K562 (cell line): Measurements from ENCODE around the gene TSC22D2. TPM values are rescaled to one million over a fixed set of nuclear protein-coding genes. Genes with fewer than 3 reads are reported as not detected.

Source experiments
- ETV5 ChIP-seq: sonication (generic); formaldehyde crosslinking; IDR thresholded peaks from 2 replicates; pipeline ENCODE4 v1.4.0; 2020; ENCODE audit warnings: low read depth, mild to moderate bottlenecking, missing genetic modification reagents
- HMGN3 ChIP-seq: IDR thresholded peaks from 2 replicates; pipeline ENCODE4 v1.6.1; 2011; ENCODE audit warnings: borderline replicate concordance, low read depth, mild to moderate bottlenecking, mixed read lengths, low read length; ENCODE audit not compliant: insufficient read length; ENCODE audit errors: extremely low read depth
- HNRNPLL ChIP-seq: fragments of 200-400 bp; formaldehyde crosslinking; IDR thresholded peaks from 2 replicates; pipeline ENCODE4 v1.6.1; 2017; ENCODE audit warnings: low read length, low read depth, mild to moderate bottlenecking; ENCODE audit not compliant: poor library complexity, severe bottlenecking
- NFE2 ChIP-seq: IDR thresholded peaks from 2 replicates; pipeline ENCODE4 v1.6.1; 2014; ENCODE audit warnings: antibody characterized with exemption, low read depth
- NONO ChIP-seq, 2 experiments: fragments of 200-400 bp in 1 of 2; fragments of 450-650 bp in 1 of 2; formaldehyde crosslinking in 1 of 2; IDR thresholded peaks; 2 replicates each; pipeline ENCODE4 v1.6.1; 2017; ENCODE audit warnings: low read depth in 2 of 2, mild to moderate bottlenecking in 2 of 2, moderate library complexity in 2 of 2, low read length in 1 of 2
- RBM22 ChIP-seq: fragments of 200-400 bp; formaldehyde crosslinking; IDR thresholded peaks from 2 replicates; pipeline ENCODE4 v1.6.1; 2018; ENCODE audit warnings: low read length, low read depth; ENCODE audit not compliant: poor library complexity, severe bottlenecking
- SIN3A ChIP-seq, 2 experiments: fragments of 150-350 bp in 1 of 2; IDR thresholded peaks; 2 replicates each; pipeline ENCODE4 v1.6.1; 2011 to 2016; ENCODE audit warnings: borderline replicate concordance in 2 of 2, low read depth in 2 of 2, low read length in 2 of 2, mild to moderate bottlenecking in 2 of 2, moderate library complexity in 2 of 2; ENCODE audit not compliant: control insufficient read depth in 1 of 2
- polyA plus RNA-seq, 8 experiments: library from polyadenylated mRNA; depleted of rRNA in 4 of 8; stranded (reverse) in 5 of 8; unstranded in 3 of 8; fragments of >200 nt; fragmentation: Nextera tagmentation in 2 of 8; fragmentation: Illumina TruSeq in 1 of 8; extraction: Ambion mirVana in 2 of 8; extraction: Trizol in 1 of 8; gene quantifications; 2 replicates each; pipeline versions ENCODE4 v1.2.1 to v1.2.3, GENCODE V29; 2011 to 2014; ENCODE audit warnings: inconsistent platforms in 1 of 8, missing spikeins in 1 of 8
- total RNA-seq, 7 experiments: library from RNA; depleted of rRNA in 6 of 7; stranded (reverse); fragments of >200 nt in 6 of 7; fragmentation: Illumina TruSeq in 2 of 7; extraction: Trizol in 2 of 7; gene quantifications; 2 replicates each; pipeline versions ENCODE4 v1.2.1 to v1.2.3, GENCODE V29; 2011 to 2021; ENCODE audit warnings: low replicate concordance in 1 of 7
- TF ChIP-seq, protein P1 (sequence below), 2 experiments: IDR thresholded peaks; 2 replicates each; pipeline ENCODE4 v1.6.1; 2011; ENCODE audit warnings: borderline replicate concordance in 1 of 2, control low read depth in 1 of 2, low read depth in 1 of 2, low read length in 1 of 2, mild to moderate bottlenecking in 1 of 2, mixed read lengths in 1 of 2, moderate library complexity in 1 of 2; ENCODE audit not compliant: insufficient read depth in 1 of 2, insufficient read length in 1 of 2, poor library complexity in 1 of 2, severe bottlenecking in 1 of 2; ENCODE audit errors: extremely low read depth in 1 of 2
- TF ChIP-seq, protein P2 (sequence below): fragments of 250-450 bp; sonication (Bioruptor Pico); IDR thresholded peaks from 2 replicates; pipeline ENCODE4 v1.4.0; 2020; ENCODE audit warnings: mild to moderate bottlenecking
- TF ChIP-seq, protein P3 (sequence below), 2 experiments: fragments of 250-450 bp in 1 of 2; fragments of 450-650 bp in 1 of 2; sonication (Bioruptor Pico) in 1 of 2; IDR thresholded peaks; 2 replicates each; pipeline versions ENCODE4 v1.6.1 to v1.8.0; 2016 to 2021; ENCODE audit warnings: mild to moderate bottlenecking in 2 of 2, moderate library complexity in 2 of 2, missing compliant biosample characterization in 1 of 2, missing genetic modification characterization in 1 of 2
- TF ChIP-seq, protein P4 (sequence below): fragments of 250-450 bp; sonication (Bioruptor Pico); IDR thresholded peaks from 2 replicates; pipeline ENCODE4 v1.8.0; 2022; ENCODE audit warnings: moderate library complexity, mild to moderate bottlenecking, inconsistent platforms
- TF ChIP-seq, protein P5 (sequence below), 2 experiments: fragments of 450-650 bp; IDR thresholded peaks; 2 replicates each; pipeline ENCODE4 v1.6.1; 2018; ENCODE audit warnings: mild to moderate bottlenecking in 2 of 2, low read depth in 1 of 2; ENCODE audit not compliant: partially characterized antibody in 2 of 2

Gene TSC22D2
- total and polyA plus RNA-seq, 9 of the 15 experiments (the other 6 are each of a cell fraction or from before 2014, with no cell fraction given): 5.5 to 44.0 (median 19.3) TPM

DNA sequence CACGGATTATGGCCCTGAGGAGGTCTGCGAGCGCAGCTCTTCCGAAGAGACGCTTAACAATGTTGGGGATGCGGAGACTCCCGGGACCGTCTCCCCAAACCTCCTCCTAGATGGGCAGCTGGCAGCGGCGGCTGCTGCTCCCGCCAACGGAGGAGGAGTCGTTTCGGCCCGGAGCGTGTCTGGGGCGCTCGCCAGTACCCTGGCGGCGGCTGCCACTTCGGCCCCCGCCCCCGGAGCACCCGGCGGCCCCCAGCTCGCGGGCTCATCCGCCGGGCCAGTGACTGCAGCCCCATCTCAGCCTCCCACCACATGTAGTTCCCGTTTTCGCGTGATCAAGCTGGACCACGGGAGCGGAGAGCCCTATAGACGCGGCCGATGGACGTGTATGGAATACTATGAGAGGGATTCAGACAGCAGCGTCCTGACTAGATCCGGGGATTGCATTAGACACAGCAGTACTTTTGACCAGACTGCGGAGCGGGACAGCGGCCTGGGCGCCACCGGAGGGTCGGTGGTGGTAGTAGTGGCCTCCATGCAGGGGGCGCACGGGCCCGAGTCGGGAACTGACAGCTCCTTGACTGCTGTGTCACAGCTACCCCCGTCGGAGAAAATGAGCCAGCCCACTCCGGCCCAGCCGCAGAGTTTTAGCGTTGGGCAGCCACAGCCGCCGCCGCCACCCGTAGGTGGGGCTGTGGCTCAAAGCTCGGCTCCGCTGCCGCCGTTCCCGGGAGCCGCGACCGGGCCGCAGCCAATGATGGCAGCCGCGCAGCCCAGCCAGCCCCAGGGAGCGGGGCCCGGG lies 1.6 kb downstream of the TSC22D2 start (continued):
- TF ChIP-seq, protein P1, sequence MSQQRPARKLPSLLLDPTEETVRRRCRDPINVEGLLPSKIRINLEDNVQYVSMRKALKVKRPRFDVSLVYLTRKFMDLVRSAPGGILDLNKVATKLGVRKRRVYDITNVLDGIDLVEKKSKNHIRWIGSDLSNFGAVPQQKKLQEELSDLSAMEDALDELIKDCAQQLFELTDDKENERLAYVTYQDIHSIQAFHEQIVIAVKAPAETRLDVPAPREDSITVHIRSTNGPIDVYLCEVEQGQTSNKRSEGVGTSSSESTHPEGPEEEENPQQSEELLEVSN (IDR thresholded peaks at IDR 0.05; ENCODE audit: borderline replicate concordance in 1 of 2, extremely low read depth in 1 of 2, insufficient read depth in 1 of 2, insufficient read length in 1 of 2, low read depth in 1 of 2, low read length in 1 of 2, poor library complexity in 1 of 2, severe bottlenecking in 1 of 2): peak in 1 of 2 experiments; percentile 6
- TF ChIP-seq RBM22 (peak; percentile 30), HMGN3 (peak; percentile 70), NONO (IDR thresholded peaks at IDR 0.05; ENCODE audit: low read depth in 2 of 2, low read length in 1 of 2) (peak; percentile 71 to 72; a peak in 3 of 4 replicates), HNRNPLL (peak; percentile 81), ETV5 (CRISPR knock-in tag) (no peak), NFE2 (peak; percentile 82), SIN3A (IDR thresholded peaks at IDR 0.05; ENCODE audit: borderline replicate concordance in 2 of 2, control insufficient read depth in 1 of 2, low read depth in 2 of 2, low read length in 2 of 2) (peak; percentile 11 to 45; a peak in 2 of 4 replicates)
- TF ChIP-seq, protein P2, sequence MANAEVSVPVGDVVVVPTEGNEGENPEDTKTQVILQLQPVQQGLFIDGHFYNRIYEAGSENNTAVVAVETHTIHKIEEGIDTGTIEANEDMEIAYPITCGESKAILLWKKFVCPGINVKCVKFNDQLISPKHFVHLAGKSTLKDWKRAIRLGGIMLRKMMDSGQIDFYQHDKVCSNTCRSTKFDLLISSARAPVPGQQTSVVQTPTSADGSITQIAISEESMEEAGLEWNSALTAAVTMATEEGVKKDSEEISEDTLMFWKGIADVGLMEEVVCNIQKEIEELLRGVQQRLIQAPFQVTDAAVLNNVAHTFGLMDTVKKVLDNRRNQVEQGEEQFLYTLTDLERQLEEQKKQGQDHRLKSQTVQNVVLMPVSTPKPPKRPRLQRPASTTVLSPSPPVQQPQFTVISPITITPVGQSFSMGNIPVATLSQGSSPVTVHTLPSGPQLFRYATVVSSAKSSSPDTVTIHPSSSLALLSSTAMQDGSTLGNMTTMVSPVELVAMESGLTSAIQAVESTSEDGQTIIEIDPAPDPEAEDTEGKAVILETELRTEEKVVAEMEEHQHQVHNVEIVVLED (CRISPR knock-in tag): no peak
- TF ChIP-seq, protein P3, sequence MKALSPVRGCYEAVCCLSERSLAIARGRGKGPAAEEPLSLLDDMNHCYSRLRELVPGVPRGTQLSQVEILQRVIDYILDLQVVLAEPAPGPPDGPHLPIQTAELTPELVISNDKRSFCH (CRISPR knock-in tag; IDR thresholded peaks at IDR 0.05): no peak
- TF ChIP-seq, protein P3 (tag; IDR thresholded peaks at IDR 0.05): peak; percentile 63; the same call in 1 of the 2 replicates
- TF ChIP-seq, protein P4, sequence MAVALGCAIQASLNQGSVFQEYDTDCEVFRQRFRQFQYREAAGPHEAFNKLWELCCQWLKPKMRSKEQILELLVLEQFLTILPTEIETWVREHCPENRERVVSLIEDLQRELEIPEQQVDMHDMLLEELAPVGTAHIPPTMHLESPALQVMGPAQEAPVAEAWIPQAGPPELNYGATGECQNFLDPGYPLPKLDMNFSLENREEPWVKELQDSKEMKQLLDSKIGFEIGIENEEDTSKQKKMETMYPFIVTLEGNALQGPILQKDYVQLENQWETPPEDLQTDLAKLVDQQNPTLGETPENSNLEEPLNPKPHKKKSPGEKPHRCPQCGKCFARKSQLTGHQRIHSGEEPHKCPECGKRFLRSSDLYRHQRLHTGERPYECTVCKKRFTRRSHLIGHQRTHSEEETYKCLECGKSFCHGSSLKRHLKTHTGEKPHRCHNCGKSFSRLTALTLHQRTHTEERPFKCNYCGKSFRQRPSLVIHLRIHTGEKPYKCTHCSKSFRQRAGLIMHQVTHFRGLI (CRISPR knock-in tag): no peak
- TF ChIP-seq, protein P5, sequence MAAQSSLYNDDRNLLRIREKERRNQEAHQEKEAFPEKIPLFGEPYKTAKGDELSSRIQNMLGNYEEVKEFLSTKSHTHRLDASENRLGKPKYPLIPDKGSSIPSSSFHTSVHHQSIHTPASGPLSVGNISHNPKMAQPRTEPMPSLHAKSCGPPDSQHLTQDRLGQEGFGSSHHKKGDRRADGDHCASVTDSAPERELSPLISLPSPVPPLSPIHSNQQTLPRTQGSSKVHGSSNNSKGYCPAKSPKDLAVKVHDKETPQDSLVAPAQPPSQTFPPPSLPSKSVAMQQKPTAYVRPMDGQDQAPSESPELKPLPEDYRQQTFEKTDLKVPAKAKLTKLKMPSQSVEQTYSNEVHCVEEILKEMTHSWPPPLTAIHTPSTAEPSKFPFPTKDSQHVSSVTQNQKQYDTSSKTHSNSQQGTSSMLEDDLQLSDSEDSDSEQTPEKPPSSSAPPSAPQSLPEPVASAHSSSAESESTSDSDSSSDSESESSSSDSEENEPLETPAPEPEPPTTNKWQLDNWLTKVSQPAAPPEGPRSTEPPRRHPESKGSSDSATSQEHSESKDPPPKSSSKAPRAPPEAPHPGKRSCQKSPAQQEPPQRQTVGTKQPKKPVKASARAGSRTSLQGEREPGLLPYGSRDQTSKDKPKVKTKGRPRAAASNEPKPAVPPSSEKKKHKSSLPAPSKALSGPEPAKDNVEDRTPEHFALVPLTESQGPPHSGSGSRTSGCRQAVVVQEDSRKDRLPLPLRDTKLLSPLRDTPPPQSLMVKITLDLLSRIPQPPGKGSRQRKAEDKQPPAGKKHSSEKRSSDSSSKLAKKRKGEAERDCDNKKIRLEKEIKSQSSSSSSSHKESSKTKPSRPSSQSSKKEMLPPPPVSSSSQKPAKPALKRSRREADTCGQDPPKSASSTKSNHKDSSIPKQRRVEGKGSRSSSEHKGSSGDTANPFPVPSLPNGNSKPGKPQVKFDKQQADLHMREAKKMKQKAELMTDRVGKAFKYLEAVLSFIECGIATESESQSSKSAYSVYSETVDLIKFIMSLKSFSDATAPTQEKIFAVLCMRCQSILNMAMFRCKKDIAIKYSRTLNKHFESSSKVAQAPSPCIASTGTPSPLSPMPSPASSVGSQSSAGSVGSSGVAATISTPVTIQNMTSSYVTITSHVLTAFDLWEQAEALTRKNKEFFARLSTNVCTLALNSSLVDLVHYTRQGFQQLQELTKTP (IDR thresholded peaks at IDR 0.05; ENCODE audit: low read depth in 1 of 2, partially characterized antibody in 2 of 2): peak in 1 of 2 experiments; percentile 16
